Islet of Langerhans (tissue), 1 donor: Measurements from ENCODE around the gene CCDC182.

Source experiments
- FAIRE-seq: peaks from one replicate; lab custom pipeline; 2011; peaks lifted over from hg19 to GRCh38; lab: Jason Lieb, UNC

Gene CCDC182

GRCh38 chr17:57745242-57745641 is at the start of gene CCDC182:
CCDC182 (minus strand) TSS chr17:57745299; CDS start chr17:57745272, 27 bp downstream.
- no peak for FAIRE-seq

- no peak for FAIRE-seq
Observed at GRCh38 chr17:57794841-57795240, 49.7 kb upstream of the CCDC182 start.

- FAIRE-seq = no peak
Observed at GRCh38 chr17:57788725-57789124, 43.6 kb upstream of the CCDC182 start.

- no peak for FAIRE-seq
Observed at GRCh38 chr17:57785022-57785421, 39.9 kb upstream of the CCDC182 start.

GRCh38 chr17:57784226-57784895 is 39.3 kb upstream of the CCDC182 start:
- no peak for FAIRE-seq

- FAIRE-seq = no peak
Observed at GRCh38 chr17:57783338-57783742, 38.2 kb upstream of the CCDC182 start.

- FAIRE-seq = no peak
Observed at GRCh38 chr17:57782647-57783337, 37.7 kb upstream of the CCDC182 start.

- no peak for FAIRE-seq
Observed at GRCh38 chr17:57782062-57782490, 37.0 kb upstream of the CCDC182 start.

- FAIRE-seq = no peak
Observed at GRCh38 chr17:57781386-57782061, 36.4 kb upstream of the CCDC182 start.

GRCh38 chr17:57779706-57780105 is 34.6 kb upstream of the CCDC182 start:
- FAIRE-seq = no peak

- FAIRE-seq = no peak
Observed at GRCh38 chr17:57778306-57778705, 33.2 kb upstream of the CCDC182 start.

GRCh38 chr17:57776366-57776765 is 31.3 kb upstream of the CCDC182 start:
- no peak for FAIRE-seq

- FAIRE-seq = no peak
Observed at GRCh38 chr17:57774872-57775271, 29.8 kb upstream of the CCDC182 start.

- FAIRE-seq = no peak
Observed at GRCh38 chr17:57773557-57773956, 28.5 kb upstream of the CCDC182 start.

GRCh38 chr17:57772774-57773173 is 27.7 kb upstream of the CCDC182 start:
- FAIRE-seq = no peak

- FAIRE-seq = no peak
Observed at GRCh38 chr17:57767561-57767960, 22.5 kb upstream of the CCDC182 start.

- FAIRE-seq = no peak
Observed at GRCh38 chr17:57766318-57766943, 21.3 kb upstream of the CCDC182 start.

GRCh38 chr17:57762452-57763395 is 17.6 kb upstream of the CCDC182 start:
- FAIRE-seq = no peak

- FAIRE-seq = no peak
Observed at GRCh38 chr17:57761887-57762286, 16.8 kb upstream of the CCDC182 start.

GRCh38 chr17:57760046-57760445 is 14.9 kb upstream of the CCDC182 start:
- no peak for FAIRE-seq

GRCh38 chr17:57758654-57759053 is 13.6 kb upstream of the CCDC182 start:
- no peak for FAIRE-seq

- FAIRE-seq = no peak
Observed at GRCh38 chr17:57757735-57758134, 12.6 kb upstream of the CCDC182 start.
